ENCODE results near the gene VAMP7.

DNA sequence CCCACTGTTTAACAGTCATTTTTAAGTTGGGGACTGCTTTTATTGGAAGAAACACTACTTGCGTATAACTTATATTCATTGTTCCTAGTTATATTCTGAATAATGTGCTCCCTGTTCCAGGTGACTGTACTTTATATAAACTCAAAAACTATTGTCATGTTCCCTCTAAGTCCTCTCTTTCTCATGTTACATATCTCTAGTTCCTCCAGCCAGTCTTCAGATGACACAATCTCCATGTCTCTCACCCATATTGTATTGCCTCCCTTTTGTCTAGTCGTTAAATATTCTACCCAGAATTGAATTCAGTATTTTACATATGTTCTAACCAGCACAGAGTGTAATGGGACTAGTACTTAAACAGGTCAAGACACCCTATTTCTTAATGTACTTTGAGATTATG is 5.3 kb downstream of the VAMP7 start:
- TF ChIP-seq, protein P1, sequence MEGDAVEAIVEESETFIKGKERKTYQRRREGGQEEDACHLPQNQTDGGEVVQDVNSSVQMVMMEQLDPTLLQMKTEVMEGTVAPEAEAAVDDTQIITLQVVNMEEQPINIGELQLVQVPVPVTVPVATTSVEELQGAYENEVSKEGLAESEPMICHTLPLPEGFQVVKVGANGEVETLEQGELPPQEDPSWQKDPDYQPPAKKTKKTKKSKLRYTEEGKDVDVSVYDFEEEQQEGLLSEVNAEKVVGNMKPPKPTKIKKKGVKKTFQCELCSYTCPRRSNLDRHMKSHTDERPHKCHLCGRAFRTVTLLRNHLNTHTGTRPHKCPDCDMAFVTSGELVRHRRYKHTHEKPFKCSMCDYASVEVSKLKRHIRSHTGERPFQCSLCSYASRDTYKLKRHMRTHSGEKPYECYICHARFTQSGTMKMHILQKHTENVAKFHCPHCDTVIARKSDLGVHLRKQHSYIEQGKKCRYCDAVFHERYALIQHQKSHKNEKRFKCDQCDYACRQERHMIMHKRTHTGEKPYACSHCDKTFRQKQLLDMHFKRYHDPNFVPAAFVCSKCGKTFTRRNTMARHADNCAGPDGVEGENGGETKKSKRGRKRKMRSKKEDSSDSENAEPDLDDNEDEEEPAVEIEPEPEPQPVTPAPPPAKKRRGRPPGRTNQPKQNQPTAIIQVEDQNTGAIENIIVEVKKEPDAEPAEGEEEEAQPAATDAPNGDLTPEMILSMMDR (IDR thresholded peaks at IDR 0.05) = no peak
- TF ChIP-seq, protein P2, sequence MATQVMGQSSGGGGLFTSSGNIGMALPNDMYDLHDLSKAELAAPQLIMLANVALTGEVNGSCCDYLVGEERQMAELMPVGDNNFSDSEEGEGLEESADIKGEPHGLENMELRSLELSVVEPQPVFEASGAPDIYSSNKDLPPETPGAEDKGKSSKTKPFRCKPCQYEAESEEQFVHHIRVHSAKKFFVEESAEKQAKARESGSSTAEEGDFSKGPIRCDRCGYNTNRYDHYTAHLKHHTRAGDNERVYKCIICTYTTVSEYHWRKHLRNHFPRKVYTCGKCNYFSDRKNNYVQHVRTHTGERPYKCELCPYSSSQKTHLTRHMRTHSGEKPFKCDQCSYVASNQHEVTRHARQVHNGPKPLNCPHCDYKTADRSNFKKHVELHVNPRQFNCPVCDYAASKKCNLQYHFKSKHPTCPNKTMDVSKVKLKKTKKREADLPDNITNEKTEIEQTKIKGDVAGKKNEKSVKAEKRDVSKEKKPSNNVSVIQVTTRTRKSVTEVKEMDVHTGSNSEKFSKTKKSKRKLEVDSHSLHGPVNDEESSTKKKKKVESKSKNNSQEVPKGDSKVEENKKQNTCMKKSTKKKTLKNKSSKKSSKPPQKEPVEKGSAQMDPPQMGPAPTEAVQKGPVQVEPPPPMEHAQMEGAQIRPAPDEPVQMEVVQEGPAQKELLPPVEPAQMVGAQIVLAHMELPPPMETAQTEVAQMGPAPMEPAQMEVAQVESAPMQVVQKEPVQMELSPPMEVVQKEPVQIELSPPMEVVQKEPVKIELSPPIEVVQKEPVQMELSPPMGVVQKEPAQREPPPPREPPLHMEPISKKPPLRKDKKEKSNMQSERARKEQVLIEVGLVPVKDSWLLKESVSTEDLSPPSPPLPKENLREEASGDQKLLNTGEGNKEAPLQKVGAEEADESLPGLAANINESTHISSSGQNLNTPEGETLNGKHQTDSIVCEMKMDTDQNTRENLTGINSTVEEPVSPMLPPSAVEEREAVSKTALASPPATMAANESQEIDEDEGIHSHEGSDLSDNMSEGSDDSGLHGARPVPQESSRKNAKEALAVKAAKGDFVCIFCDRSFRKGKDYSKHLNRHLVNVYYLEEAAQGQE (IDR thresholded peaks at IDR 0.05; ENCODE audit: insufficient read depth in 1 of 2, low read depth in 2 of 2, low read length in 1 of 2) = no peak
- no peak for TF ChIP-seq POLR2AphosphoS5 (IDR thresholded peaks at IDR 0.05; ENCODE audit: low read depth, low read length)
- no peak for TF ChIP-seq TCF7L2 (IDR thresholded peaks at IDR 0.05; ENCODE audit: low read depth, low read length)

Data from Panc1 (cell line).